ENCODE data around the gene SIK3.

SIK3 gene

DNA sequence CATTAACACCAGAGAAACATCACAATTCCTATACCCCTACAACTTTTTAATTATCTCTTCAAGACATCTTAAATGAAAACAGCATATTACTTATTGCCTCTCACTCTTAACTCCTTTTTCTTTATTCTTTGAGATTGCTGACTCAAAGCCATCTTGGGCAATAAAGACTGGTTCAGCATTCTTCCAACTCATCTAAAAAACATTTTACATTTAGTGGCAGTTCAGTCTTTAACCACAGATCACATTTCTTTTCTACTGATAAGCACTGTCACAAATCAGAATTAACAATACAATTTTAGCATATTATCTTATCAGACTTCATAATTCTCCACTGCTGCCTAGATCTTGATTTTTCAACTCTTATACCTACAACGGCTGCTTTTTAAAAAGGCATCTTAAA is 34.0 kb downstream of the SIK3 start:
- H3K4me3 ChIP-seq (replicated peaks; ENCODE audit: low read depth, low read length), result no peak overlapping the region
- TF ChIP-seq, protein P1, sequence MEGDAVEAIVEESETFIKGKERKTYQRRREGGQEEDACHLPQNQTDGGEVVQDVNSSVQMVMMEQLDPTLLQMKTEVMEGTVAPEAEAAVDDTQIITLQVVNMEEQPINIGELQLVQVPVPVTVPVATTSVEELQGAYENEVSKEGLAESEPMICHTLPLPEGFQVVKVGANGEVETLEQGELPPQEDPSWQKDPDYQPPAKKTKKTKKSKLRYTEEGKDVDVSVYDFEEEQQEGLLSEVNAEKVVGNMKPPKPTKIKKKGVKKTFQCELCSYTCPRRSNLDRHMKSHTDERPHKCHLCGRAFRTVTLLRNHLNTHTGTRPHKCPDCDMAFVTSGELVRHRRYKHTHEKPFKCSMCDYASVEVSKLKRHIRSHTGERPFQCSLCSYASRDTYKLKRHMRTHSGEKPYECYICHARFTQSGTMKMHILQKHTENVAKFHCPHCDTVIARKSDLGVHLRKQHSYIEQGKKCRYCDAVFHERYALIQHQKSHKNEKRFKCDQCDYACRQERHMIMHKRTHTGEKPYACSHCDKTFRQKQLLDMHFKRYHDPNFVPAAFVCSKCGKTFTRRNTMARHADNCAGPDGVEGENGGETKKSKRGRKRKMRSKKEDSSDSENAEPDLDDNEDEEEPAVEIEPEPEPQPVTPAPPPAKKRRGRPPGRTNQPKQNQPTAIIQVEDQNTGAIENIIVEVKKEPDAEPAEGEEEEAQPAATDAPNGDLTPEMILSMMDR (IDR thresholded peaks at IDR 0.05; ENCODE audit: low read depth, low read length, missing control alignments), result no peak

DNA sequence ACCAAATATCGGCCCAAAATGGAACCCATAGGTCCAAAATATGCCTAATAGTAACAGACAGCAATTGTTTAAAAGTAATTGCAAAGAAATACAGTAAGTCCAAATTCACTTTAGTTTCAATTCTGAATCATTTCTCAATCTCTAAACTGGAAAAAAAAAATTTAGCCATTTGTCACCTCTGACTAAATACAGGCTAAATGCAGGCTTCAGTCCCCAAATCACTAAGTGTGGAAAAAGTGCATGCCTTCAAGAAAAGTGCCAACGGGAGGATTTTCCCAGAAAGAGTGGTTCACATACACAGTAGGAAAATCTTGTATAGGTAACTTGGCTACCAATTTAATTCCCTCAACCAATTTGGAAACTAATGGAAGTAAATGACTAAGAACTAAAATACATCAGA is 35.7 kb downstream of the SIK3 start:
- no peak for DNase-seq (ENCODE audit: extremely low read depth, low read depth)
- TF ChIP-seq, protein P1 (IDR thresholded peaks at IDR 0.05; ENCODE audit: low read depth, low read length, missing control alignments), result no peak
- H3K4me3 ChIP-seq (replicated peaks; ENCODE audit: low read depth, low read length), result no peak overlapping the region

More for the DNA sequence above, 34.0 kb downstream of the SIK3 start:
- no peak for DNase-seq (ENCODE audit: extremely low read depth, low read depth)

DNA sequence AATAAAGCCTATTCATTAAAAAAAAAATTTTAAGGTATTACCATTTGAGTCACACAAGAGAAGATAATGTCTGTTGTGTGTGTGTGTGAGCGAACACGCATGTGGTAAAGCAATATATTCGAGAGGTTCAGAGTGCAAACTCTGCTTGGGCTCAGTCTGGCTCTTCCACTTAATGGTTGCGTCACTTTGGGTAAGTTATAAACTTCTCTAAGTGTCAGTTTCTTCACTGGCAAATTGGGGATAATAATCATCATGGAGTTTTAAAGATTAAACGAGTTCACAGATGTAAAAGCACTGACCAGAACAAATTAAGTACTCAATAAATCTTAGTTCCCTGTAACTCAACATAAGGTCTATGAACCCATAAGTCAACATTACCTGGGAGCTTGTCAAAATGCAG is 37.0 kb downstream of the SIK3 start:
- DNase-seq (ENCODE audit: extremely low read depth, low read depth), result no peak
- TF ChIP-seq, protein P1 (IDR thresholded peaks at IDR 0.05; ENCODE audit: low read depth, low read length, missing control alignments), result no peak
- H3K4me3 ChIP-seq (replicated peaks; ENCODE audit: low read depth, low read length), result no peak overlapping the region

DNA sequence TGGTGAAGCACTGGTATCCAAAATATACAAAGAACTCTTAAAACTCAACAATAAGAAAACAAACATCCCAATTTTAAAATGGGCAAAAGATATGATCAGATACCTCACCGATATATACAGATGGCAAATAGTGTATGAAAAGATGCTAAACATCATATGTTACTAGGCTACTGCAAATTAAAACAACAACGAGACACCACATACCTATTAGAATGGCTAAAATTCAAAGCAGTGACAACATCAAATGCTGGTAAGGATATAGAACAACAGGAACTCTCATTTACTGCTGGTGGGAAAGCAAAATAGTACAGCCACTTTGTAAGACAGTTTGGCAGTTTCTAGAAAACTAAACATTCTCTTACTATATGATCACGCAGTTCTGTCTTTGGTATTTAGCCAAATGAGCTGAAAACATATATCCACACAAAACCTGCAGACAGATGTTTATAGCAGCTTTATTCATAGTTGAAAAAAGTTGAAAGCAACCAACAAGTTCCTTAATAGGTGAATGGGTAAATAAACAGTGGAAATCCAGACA is 38.5 kb downstream of the SIK3 start:
- H3K4me3 ChIP-seq (replicated peaks; ENCODE audit: low read depth, low read length), result no peak overlapping the region
- no peak for DNase-seq (ENCODE audit: extremely low read depth, low read depth)
- TF ChIP-seq, protein P1 (IDR thresholded peaks at IDR 0.05; ENCODE audit: low read depth, low read length, missing control alignments), result no peak

DNA sequence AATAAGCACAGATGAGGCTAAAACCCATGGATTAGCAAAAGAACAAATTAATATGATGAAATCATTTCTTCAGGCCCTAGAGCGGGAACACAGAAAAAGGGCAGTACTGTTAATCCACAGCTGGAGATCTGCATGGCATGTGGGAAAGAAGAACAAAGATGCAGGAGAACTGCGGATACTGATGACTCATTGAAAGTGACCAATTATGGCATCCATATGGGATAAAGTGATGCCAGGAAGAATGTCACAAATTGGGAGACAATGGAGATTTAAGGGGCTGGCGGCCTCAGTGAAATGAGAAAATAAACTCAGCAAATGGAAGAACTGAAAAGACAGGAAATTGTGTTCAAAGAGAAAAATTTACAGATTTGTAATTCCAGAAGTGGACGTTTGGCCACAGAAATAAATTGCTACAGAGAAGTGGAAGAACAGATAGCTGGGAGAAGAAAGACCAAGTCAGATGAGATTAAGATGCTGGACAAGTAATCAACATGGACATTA is 39.4 kb downstream of the SIK3 start:
- TF ChIP-seq, protein P1 (IDR thresholded peaks at IDR 0.05; ENCODE audit: low read depth, low read length, missing control alignments), result no peak
- no peak overlapping the region for H3K4me3 ChIP-seq (replicated peaks; ENCODE audit: low read depth, low read length)
- peak; percentile 91 for DNase-seq (ENCODE audit: extremely low read depth, low read depth)

DNA sequence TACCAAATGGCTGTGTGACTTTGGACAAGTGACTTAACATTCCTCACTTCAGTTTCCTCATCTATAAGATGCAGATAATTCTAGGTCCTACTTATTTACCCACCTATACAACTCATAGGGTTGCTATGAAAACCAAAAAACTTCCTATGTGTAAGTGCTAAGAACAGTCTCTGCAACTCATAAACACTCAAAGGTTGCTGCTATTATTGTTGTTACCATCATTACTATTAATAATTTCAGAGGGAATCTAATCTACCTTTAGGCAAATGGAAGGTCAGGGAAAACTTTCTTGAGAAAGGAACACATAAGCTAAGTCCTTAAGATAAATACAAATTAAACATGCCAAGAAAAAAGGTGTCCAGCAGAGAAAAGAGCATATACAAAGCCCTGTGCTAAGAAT is 40.5 kb downstream of the SIK3 start:
- no peak overlapping the region for H3K4me3 ChIP-seq (replicated peaks; ENCODE audit: low read depth, low read length)
- DNase-seq (ENCODE audit: extremely low read depth, low read depth), result no peak
- TF ChIP-seq, protein P1 (IDR thresholded peaks at IDR 0.05; ENCODE audit: low read depth, low read length, missing control alignments), result no peak

DNA sequence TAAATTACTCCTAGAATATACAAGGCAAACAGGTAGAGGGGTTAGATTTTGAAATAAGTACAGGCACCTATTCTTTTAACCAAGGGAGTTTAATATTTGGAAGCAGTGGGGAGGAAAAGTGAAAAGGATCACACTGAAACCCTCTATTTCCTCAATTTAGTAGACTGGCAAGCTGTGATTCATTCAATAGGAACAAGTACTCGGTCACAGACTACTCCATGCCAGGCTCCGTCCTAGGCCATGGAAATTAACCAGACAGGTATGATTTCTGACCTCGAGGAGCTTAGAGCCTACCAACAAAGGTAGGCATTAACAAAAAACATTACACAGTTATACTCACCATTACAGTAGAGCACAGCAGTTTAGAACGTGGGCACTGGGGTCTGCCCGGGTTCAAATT is 40.9 kb downstream of the SIK3 start:
- DNase-seq (ENCODE audit: extremely low read depth, low read depth), result no peak
- no peak overlapping the region for H3K4me3 ChIP-seq (replicated peaks; ENCODE audit: low read depth, low read length)
- TF ChIP-seq, protein P1 (IDR thresholded peaks at IDR 0.05; ENCODE audit: low read depth, low read length, missing control alignments), result no peak

All from HFF-Myc (cell line).